Type B pancreatic cell (in vitro differentiated cells): ENCODE measurements around the gene UBB. TPM values are rescaled to one million over a fixed set of nuclear protein-coding genes. Genes with fewer than 3 reads are reported as not detected.
A peak's percentile ranks its signal among the peaks of the same experiment; 100 is the strongest.

Experiments
- DNase-seq: peaks from one replicate; pipeline ENCODE4 v3.0.0; 2021; ENCODE audit warnings: mixed read lengths; ENCODE audit not compliant: unreplicated experiment; ENCODE audit errors: extremely low spot score
- H3K27ac Mint-ChIP-seq: 2 replicates; pipeline ENCODE4 v1.8.0; 2021; ENCODE audit warnings: mild to moderate bottlenecking, mixed read lengths
- H3K27me3 Mint-ChIP-seq: 2 replicates; pipeline ENCODE4 v1.8.0; 2021; ENCODE audit warnings: mixed read lengths
- H3K36me3 Mint-ChIP-seq: 2 replicates; pipeline ENCODE4 v1.8.0; 2021; ENCODE audit warnings: mixed read lengths
- H3K4me1 Mint-ChIP-seq: one replicate; pipeline ENCODE4 v1.8.0; 2021; ENCODE audit warnings: mixed read lengths; ENCODE audit not compliant: unreplicated experiment
- H3K4me3 Mint-ChIP-seq: 2 replicates; pipeline ENCODE4 v1.8.0; 2021; ENCODE audit warnings: mild to moderate bottlenecking, mixed read lengths
- H3K9me3 Mint-ChIP-seq: 2 replicates; pipeline ENCODE4 v1.8.0; 2021; ENCODE audit warnings: mixed read lengths
- total RNA-seq: library from RNA; stranded (reverse); gene quantifications from 2 replicates; pipeline ENCODE4 v1.2.1, GENCODE V29; 2021; ENCODE audit warnings: low replicate concordance
- TF ChIP-seq, protein P1 (sequence below): fragments of 200-600 bp; sonication (generic); conservative IDR thresholded peaks from 2 replicates; pipeline ENCODE4 v1.5.0; 2021; ENCODE audit warnings: antibody characterized with exemption, mild to moderate bottlenecking

The UBB gene
- total RNA-seq, 1 donor from 2014 or later: 1,802 TPM

DNA sequence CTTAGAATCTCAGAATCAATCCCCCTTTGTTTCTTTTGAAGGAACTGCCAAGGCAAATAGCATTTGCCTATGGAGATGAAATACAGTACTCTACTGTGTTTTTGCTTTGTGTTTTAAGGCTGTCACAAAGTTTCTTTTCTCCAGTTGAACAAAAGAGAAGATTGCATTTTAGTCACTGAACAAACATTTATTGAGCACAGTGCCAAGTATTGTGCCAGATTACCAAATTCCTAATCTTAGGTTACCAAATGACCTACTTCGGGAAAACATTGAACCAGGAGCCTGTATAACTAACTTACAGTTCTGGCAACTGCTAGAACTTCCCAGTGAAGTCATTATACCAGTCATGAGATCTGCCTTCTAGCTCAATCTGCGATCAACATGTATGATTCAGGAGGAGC lies 3.0 kb upstream of the UBB start:
- Mint-ChIP-seq H3K9me3 (no peaks in the 10 kb centered on the region), H3K36me3 (peaks cover 24% of the 10 kb centered on the region), H3K27ac (peak overlapping the region; percentile 48), H3K4me3 (peak overlapping the region; percentile 47), H3K4me1 (peaks cover 20% of the 10 kb centered on the region), H3K27me3 (peaks cover 4% of the 10 kb centered on the region)
- TF ChIP-seq, protein P1, sequence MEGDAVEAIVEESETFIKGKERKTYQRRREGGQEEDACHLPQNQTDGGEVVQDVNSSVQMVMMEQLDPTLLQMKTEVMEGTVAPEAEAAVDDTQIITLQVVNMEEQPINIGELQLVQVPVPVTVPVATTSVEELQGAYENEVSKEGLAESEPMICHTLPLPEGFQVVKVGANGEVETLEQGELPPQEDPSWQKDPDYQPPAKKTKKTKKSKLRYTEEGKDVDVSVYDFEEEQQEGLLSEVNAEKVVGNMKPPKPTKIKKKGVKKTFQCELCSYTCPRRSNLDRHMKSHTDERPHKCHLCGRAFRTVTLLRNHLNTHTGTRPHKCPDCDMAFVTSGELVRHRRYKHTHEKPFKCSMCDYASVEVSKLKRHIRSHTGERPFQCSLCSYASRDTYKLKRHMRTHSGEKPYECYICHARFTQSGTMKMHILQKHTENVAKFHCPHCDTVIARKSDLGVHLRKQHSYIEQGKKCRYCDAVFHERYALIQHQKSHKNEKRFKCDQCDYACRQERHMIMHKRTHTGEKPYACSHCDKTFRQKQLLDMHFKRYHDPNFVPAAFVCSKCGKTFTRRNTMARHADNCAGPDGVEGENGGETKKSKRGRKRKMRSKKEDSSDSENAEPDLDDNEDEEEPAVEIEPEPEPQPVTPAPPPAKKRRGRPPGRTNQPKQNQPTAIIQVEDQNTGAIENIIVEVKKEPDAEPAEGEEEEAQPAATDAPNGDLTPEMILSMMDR: no peak
- no peak for DNase-seq

DNA sequence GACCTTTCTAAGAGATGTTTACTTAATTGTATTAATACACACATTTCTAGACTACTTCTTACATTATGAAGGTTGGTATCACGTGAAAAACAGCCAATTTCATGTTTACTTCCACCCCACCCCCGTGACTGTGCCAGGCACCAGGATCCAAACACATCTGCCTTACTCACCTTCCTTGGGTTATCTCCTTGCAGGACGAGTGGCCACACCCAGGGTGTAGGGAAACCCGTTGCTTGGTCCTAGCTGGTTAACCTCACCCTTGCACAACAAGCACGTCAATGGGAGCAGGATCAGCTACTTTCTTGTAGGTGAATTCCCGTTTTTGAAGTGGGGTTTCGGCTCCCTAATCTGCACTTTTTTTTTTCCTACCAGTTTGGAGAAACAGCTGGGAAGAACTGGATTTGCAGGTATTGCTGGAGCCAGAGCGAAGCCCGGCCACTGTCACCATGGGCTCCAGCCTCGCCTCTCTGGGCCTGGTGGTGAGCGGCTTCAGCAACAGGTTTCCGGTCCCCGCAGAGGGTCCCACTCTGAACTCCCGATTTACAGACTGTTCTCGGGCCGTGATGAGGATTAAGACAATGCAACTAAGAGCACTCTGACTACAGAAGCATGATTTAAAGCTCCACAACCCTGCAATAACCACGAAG lies 2.1 kb upstream of the UBB start:
- H3K36me3 Mint-ChIP-seq: peaks cover 30% of the 10 kb centered on the region
- H3K27ac Mint-ChIP-seq: peak overlapping the region; percentile 73
- peak overlapping the region; percentile 70 for H3K4me3 Mint-ChIP-seq
- no peak for DNase-seq
- H3K9me3 Mint-ChIP-seq: no peaks in the 10 kb centered on the region
- TF ChIP-seq, protein P1: no peak
- peaks cover 22% of the 10 kb centered on the region for H3K4me1 Mint-ChIP-seq
- peaks cover 4% of the 10 kb centered on the region for H3K27me3 Mint-ChIP-seq

DNA sequence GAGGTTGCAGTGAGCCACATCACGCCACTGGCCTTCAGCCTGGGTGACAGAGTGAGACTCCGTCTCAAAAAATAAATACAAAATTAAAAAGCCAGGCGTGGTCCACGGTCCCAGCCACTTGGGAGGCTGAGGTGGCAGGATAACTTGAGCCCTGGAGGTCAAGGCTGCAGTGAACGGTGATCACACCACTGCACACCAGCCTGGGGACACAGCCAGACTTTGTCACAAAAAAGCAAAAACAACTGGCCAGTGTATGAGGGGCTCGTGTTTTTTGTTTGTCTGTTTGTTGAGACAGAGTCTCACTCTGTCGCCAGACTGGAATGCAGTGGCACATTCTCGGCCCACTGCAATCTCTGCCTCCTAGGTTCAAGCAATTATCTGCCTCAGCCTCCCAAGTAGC lies 1.2 kb upstream of the UBB start:
- DNase-seq: no peak
- Mint-ChIP-seq H3K27ac (no peak overlapping the region), H3K27me3 (peaks cover 4% of the 10 kb centered on the region), H3K4me1 (peaks cover 29% of the 10 kb centered on the region), H3K9me3 (no peaks in the 10 kb centered on the region), H3K4me3 (no peak overlapping the region), H3K36me3 (peaks cover 38% of the 10 kb centered on the region)
- TF ChIP-seq, protein P1: no peak

- Mint-ChIP-seq H3K9me3 (no peaks in the 10 kb centered on the region), H3K4me3 (peak overlapping the region; percentile 89), H3K27ac (peak overlapping the region; percentile 100), H3K4me1 (peaks cover 30% of the 10 kb centered on the region), H3K36me3 (peaks cover 39% of the 10 kb centered on the region), H3K27me3 (peaks cover 4% of the 10 kb centered on the region)
- DNase-seq: no peak
- TF ChIP-seq, protein P1: peak; percentile 8
These were observed 567 bp downstream of the UBB start for GRCh38 chr17:16381496-16381820.

DNA sequence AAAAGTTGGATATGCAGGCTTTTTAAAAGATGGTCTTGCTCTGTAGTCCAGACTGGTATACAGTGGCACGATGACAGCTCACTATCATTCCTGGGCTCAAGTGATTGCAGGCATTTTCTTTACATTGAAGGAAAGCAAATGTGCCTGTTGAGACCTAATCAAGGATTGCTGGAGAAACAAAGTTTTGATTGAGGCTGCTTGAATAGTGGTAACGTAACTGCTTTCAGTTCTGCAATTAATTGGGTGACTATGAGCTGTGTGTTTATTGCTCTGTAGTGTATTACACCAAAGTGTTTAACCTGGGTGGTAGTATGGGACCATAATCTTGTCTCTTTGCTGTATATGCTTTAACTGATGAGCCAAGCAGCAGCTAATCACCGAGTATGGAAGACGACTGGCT lies 2.3 kb downstream of the UBB start:
- peaks cover 38% of the 10 kb centered on the region for H3K4me1 Mint-ChIP-seq
- H3K27ac Mint-ChIP-seq: peak overlapping the region; percentile 21
- no peak for DNase-seq
- H3K27me3 Mint-ChIP-seq: peaks cover 4% of the 10 kb centered on the region
- H3K9me3 Mint-ChIP-seq: no peaks in the 10 kb centered on the region
- TF ChIP-seq, protein P1: no peak
- peak overlapping the region; percentile 80 for H3K4me3 Mint-ChIP-seq
- peaks cover 39% of the 10 kb centered on the region for H3K36me3 Mint-ChIP-seq
